HCT116 (cell line): ENCODE results near the gene PEDS1. TPM values are rescaled to one million over a fixed set of nuclear protein-coding genes. Genes with fewer than 3 reads are reported as not detected.

ENCODE experiments used
- ATAC-seq: fragments of 200-7000 bp; cut with Tn5 transposase; 2 replicates; pipeline ENCODE4 v1.9.1; 2020; ENCODE audit warnings: mild to moderate bottlenecking, moderate library complexity
- BruUV-seq: library from RNA; stranded (reverse); fragments of 400-500 nt; replicated peaks from 2 replicates; lab custom pipeline; 2021; lab: Mats Ljungman, UMichigan
- CTCF ChIA-PET: fragments of 300-600 bp; sonication (Branson Sonifier 250); formaldehyde crosslinking; loops from one replicate; lab custom pipeline; 2021; ENCODE audit warnings: antibody characterized with exemption; lab: Charles Lee
- POLR2A ChIA-PET: fragments of 300-600, 350-600 bp; sonication (Branson Sonifier 250); formaldehyde crosslinking; loops from one replicate; lab custom pipeline; 2021; ENCODE audit warnings: antibody characterized with exemption; lab: Charles Lee
- RAD21 ChIA-PET, 2 experiments: fragments of 300-600 bp; sonication (Branson Sonifier 250); formaldehyde crosslinking; loops; one replicate each; lab custom pipeline; 2023; ENCODE audit warnings: low total read pairs in 2 of 2; ENCODE audit not compliant: uncharacterized antibody in 2 of 2, unreplicated experiment in 2 of 2, low non-redundant PET in 1 of 2; lab: Charles Lee
- DNase-seq: peaks from one replicate; pipeline ENCODE4 v3.0.0-alpha.2; 2010; ENCODE audit warnings: low read depth, low spot score
- H2AFZ ChIP-seq: fragments of 200-600 bp; shearing (Covaris generic), sonication (generic); 2 replicates; pipeline ENCODE4 v1.6.1; 2017; ENCODE audit warnings: low read depth, mixed run types, mixed read lengths, antibody characterized with exemption, low read length; ENCODE audit not compliant: poor library complexity, severe bottlenecking
- H3K27ac ChIP-seq: 2 replicates; pipeline ENCODE4 v1.5.1; 2012; ENCODE audit warnings: low read depth, low read length
- H3K27me3 ChIP-seq: fragments of 200-600 bp; sonication (generic); 2 replicates; pipeline ENCODE4 v1.6.1; 2016; ENCODE audit warnings: mixed run types, low read length, mixed read lengths; ENCODE audit not compliant: insufficient read depth
- H3K36me3 ChIP-seq, 2 experiments: fragments of 200-500 bp in 1 of 2; fragments of 200-600 bp in 1 of 2; sonication (Bioruptor generic) in 1 of 2; sonication (generic) in 1 of 2; 2 replicates each; pipeline versions ENCODE4 v1.5.1 to v1.6.1; 2014 to 2016; ENCODE audit warnings: low read length in 2 of 2, inconsistent platforms in 1 of 2, mixed read lengths in 1 of 2, mixed run types in 1 of 2; ENCODE audit not compliant: insufficient read depth in 2 of 2, control insufficient read depth in 1 of 2
- H3K4me1 ChIP-seq, 2 experiments: fragments of 200-600 bp in 1 of 2; sonication (generic) in 1 of 2; 2 replicates each; pipeline versions ENCODE4 v1.5.1 to v1.6.1; 2012 to 2017; ENCODE audit warnings: low read length in 2 of 2, inconsistent platforms in 1 of 2, mild to moderate bottlenecking in 1 of 2, mixed read lengths in 1 of 2, mixed run types in 1 of 2, moderate library complexity in 1 of 2; ENCODE audit not compliant: insufficient read depth in 2 of 2, control insufficient read depth in 1 of 2
- H3K4me2 ChIP-seq: fragments of 200-600 bp; sonication (generic); 2 replicates; pipeline ENCODE4 v1.6.1; 2017; ENCODE audit warnings: mixed run types, low read length, mixed read lengths
- H3K4me3 ChIP-seq, 2 experiments: fragments of 200-600 bp in 1 of 2; sonication (generic) in 1 of 2; replicated peaks in 1 of 2; 2 replicates each; pipeline ENCODE4 v1.5.1; 2011 to 2016; ENCODE audit warnings: low read length in 2 of 2, control low read depth in 1 of 2, low read depth in 1 of 2, mild to moderate bottlenecking in 1 of 2, mixed read lengths in 1 of 2, mixed run types in 1 of 2
- H3K79me2 ChIP-seq: fragments of 200-600 bp; sonication (generic); 2 replicates; pipeline ENCODE4 v1.6.1; 2017; ENCODE audit warnings: mild to moderate bottlenecking, mixed run types, low read length, moderate library complexity, mixed read lengths; ENCODE audit not compliant: insufficient read depth
- H3K9ac ChIP-seq: fragments of 200-600 bp; sonication (generic); 2 replicates; pipeline ENCODE4 v1.6.1; 2016; ENCODE audit warnings: low read length, mixed read lengths
- H3K9me2 ChIP-seq: fragments of 200-600 bp; sonication (generic), shearing (Covaris generic); 2 replicates; pipeline ENCODE4 v1.6.1; 2017; ENCODE audit warnings: mixed run types, mild to moderate bottlenecking, moderate library complexity; ENCODE audit not compliant: insufficient read depth
- H3K9me3 ChIP-seq, 2 experiments: fragments of 200-500 bp in 1 of 2; fragments of 200-600 bp in 1 of 2; sonication (Bioruptor generic) in 1 of 2; sonication (generic) in 1 of 2; 2 replicates each; pipeline ENCODE4 v1.6.1; 2014 to 2017; ENCODE audit warnings: low read length in 2 of 2, mixed read lengths in 2 of 2, inconsistent platforms in 1 of 2, low read depth in 1 of 2, mild to moderate bottlenecking in 1 of 2, mixed run types in 1 of 2, moderate library complexity in 1 of 2; ENCODE audit not compliant: control insufficient read depth in 1 of 2, insufficient read depth in 1 of 2
- H4K20me1 ChIP-seq: fragments of 200-600 bp; sonication (generic), shearing (Covaris generic); 2 replicates; pipeline ENCODE4 v1.6.1; 2017; ENCODE audit warnings: mixed run types, mild to moderate bottlenecking, moderate library complexity; ENCODE audit not compliant: insufficient read depth
- CBX3 ChIP-seq: IDR thresholded peaks from 2 replicates; pipeline ENCODE4 v1.6.1; 2012; ENCODE audit warnings: low read depth
- CEBPB ChIP-seq: IDR thresholded peaks from 2 replicates; pipeline ENCODE4 v1.6.1; 2012; ENCODE audit warnings: low read depth
- CTCF ChIP-seq, 3 experiments: fragments of 200-600 bp in 1 of 3; sonication (generic) in 1 of 3; IDR thresholded peaks in 2 of 3; conservative IDR thresholded peaks in 1 of 3; 2 replicates each; pipeline ENCODE4 v1.5.1; 2012 to 2017; ENCODE audit warnings: low read depth in 2 of 3, low read length in 2 of 3, antibody characterized with exemption in 1 of 3, borderline replicate concordance in 1 of 3, control low read depth in 1 of 3, mild to moderate bottlenecking in 1 of 3, mixed read lengths in 1 of 3, mixed run types in 1 of 3, moderate library complexity in 1 of 3; ENCODE audit not compliant: insufficient read depth in 1 of 3
- EZH2phosphoT487 ChIP-seq: fragments of 200-600 bp; IDR thresholded peaks from 2 replicates; pipeline ENCODE4 v1.6.1; 2018; ENCODE audit warnings: antibody characterized with exemption, borderline replicate concordance
- POLR2A ChIP-seq: IDR thresholded peaks from 2 replicates; pipeline ENCODE4 v1.7.0; 2011; ENCODE audit warnings: borderline replicate concordance; ENCODE audit not compliant: insufficient read depth, insufficient read length; ENCODE audit errors: extremely low read depth
- POLR2AphosphoS5 ChIP-seq: IDR thresholded peaks from 2 replicates; pipeline ENCODE4 v1.6.1; 2011; ENCODE audit warnings: mild to moderate bottlenecking, low read depth, low read length, moderate library complexity
- RAD21 ChIP-seq: IDR thresholded peaks from 2 replicates; pipeline ENCODE4 v1.6.1; 2012; ENCODE audit warnings: low read depth, mild to moderate bottlenecking
- SIN3A ChIP-seq: IDR thresholded peaks from 2 replicates; pipeline ENCODE4 v1.6.1; 2012; ENCODE audit warnings: low read depth
- SP1 ChIP-seq: IDR thresholded peaks from 2 replicates; pipeline ENCODE4 v1.6.1; 2012; ENCODE audit warnings: low read depth
- SRF ChIP-seq: IDR thresholded peaks from 2 replicates; pipeline ENCODE4 v1.6.1; 2012; ENCODE audit warnings: low read depth
- YY1 ChIP-seq: IDR thresholded peaks from 2 replicates; pipeline ENCODE4 v1.6.1; 2011; ENCODE audit warnings: low read length, low read depth, moderate library complexity, mild to moderate bottlenecking; ENCODE audit not compliant: insufficient replicate concordance; ENCODE audit errors: extremely low read depth
- ZNF274 ChIP-seq: fragments of 200-500 bp; sonication (Bioruptor generic); IDR thresholded peaks from 2 replicates; pipeline ENCODE4 v1.6.1; 2014; ENCODE audit warnings: mild to moderate bottlenecking, low read depth, low read length, inconsistent platforms
- intact Hi-C: fragments of 100-400 bp; cut with micrococcal nuclease; formaldehyde crosslinking; loops from 2 replicates; pipeline ENCODE4 v1.10.0; 2022
- total RNA-seq: library from RNA; stranded (reverse); gene quantifications from one replicate; pipeline ENCODE4 v1.2.1, GENCODE V29; 2021; ENCODE audit not compliant: unreplicated experiment
- TF ChIP-seq, protein P1 (sequence below): IDR thresholded peaks from 2 replicates; pipeline ENCODE4 v1.6.1; 2012; ENCODE audit warnings: low read depth

PEDS1 gene
- total RNA-seq, 1 experiment from 2014 or later: 31.9 TPM

DNA sequence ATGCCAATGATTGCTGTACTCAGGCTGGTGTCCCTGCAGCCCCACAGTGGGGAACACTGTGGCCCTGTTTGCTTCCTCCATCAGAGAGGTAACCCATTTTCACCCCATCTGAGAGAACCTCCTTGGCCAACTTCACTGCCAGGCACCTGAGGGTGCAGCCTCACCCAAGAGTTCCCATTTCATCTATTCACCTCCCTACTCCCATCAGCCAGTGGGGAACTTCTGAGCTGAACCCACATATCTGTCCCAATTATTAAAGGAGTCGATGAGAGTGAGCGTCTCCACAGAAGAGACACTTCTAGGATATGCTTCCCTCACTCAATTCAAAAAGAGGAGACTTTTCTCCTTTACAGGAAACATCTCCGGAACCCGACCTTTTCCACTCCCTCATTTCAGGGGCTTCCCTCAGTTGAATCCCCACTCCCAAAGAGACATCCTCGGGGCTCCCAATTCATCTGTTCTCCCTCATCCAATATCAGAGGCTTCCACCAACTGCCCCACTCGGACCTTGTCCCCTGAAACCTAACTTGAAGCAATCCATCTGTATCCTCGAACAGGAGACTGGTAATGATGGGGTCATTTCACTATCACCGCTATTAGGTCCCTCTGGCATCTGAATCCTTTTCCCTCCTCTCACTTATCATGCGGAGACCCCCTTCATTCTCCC lies 41.6 kb downstream of the PEDS1 start:
- ChIA-PET CTCF (no interaction called here), POLR2A (interaction anchor here (1.5 kb wide), 1 partner anchor 54 kb away, joined by 4 read pairs; no protein-coding TSS in a partner anchor), RAD21 (no interaction called here)
- Histone ChIP-seq H3K4me3 (peak overlapping the region; percentile 87 to 90), H3K79me2 (peaks cover 60% of the 10 kb centered on the region), H3K4me2 (peak overlapping the region; percentile 83), H3K9me3 (no peaks in the 10 kb centered on the region), H3K27ac (peak overlapping the region; percentile 70), H3K27me3 (no peaks in the 10 kb centered on the region), H3K4me1 (peaks cover 52 to 77% of the 10 kb centered on the region in 2 experiments), H4K20me1 (peaks cover 17% of the 10 kb centered on the region; the same call in 1 of the 2 replicates), H3K36me3 (peaks cover 2 to 13% of the 10 kb centered on the region in 2 experiments; a peak in 2 of 4 replicates), H3K9ac (peak overlapping the region; percentile 95), H2AFZ (no peak overlapping the region), H3K9me2 (no peaks in the 10 kb centered on the region)
- TF ChIP-seq EZH2phosphoT487 (no peak), CEBPB (no peak), SRF (no peak), SIN3A (no peak), CTCF (IDR thresholded peaks at IDR 0.05 in 2 of 3, conservative IDR thresholded peaks at IDR 0.05 in 1 of 3; ENCODE audit: borderline replicate concordance in 1 of 3, insufficient read depth in 1 of 3, low read depth in 2 of 3, low read length in 2 of 3) (no peak), CBX3 (no peak), YY1 (no peak), POLR2A (no peak), POLR2AphosphoS5 (no peak), ZNF274 (no peak), SP1 (no peak), RAD21 (no peak)
- TF ChIP-seq, protein P1, sequence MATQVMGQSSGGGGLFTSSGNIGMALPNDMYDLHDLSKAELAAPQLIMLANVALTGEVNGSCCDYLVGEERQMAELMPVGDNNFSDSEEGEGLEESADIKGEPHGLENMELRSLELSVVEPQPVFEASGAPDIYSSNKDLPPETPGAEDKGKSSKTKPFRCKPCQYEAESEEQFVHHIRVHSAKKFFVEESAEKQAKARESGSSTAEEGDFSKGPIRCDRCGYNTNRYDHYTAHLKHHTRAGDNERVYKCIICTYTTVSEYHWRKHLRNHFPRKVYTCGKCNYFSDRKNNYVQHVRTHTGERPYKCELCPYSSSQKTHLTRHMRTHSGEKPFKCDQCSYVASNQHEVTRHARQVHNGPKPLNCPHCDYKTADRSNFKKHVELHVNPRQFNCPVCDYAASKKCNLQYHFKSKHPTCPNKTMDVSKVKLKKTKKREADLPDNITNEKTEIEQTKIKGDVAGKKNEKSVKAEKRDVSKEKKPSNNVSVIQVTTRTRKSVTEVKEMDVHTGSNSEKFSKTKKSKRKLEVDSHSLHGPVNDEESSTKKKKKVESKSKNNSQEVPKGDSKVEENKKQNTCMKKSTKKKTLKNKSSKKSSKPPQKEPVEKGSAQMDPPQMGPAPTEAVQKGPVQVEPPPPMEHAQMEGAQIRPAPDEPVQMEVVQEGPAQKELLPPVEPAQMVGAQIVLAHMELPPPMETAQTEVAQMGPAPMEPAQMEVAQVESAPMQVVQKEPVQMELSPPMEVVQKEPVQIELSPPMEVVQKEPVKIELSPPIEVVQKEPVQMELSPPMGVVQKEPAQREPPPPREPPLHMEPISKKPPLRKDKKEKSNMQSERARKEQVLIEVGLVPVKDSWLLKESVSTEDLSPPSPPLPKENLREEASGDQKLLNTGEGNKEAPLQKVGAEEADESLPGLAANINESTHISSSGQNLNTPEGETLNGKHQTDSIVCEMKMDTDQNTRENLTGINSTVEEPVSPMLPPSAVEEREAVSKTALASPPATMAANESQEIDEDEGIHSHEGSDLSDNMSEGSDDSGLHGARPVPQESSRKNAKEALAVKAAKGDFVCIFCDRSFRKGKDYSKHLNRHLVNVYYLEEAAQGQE: no peak
- BruUV-seq: TSS peak; percentile 51
- no peak for DNase-seq
- ATAC-seq: no peak
- intact Hi-C loops: no loop called here
